Heart left ventricle (tissue), 16 donors: ENCODE measurements around the gene CPA1. TPM values are rescaled to one million over a fixed set of nuclear protein-coding genes. Genes with fewer than 3 reads are reported as not detected.
A peak's percentile ranks its signal among the peaks of the same experiment; 100 is the strongest.

Experiments
- ATAC-seq, 4 donors: fragments of 200-7000 bp; cut with Tn5 transposase; one replicate each; pipeline ENCODE4 v1.9.1; 2020 to 2022; ENCODE audit warnings: moderate library complexity in 4 of 4, mild to moderate bottlenecking in 3 of 4, moderate number of reproducible peaks in 1 of 4
- DNase-seq, 5 donors: peaks; one replicate each; pipeline ENCODE4 v3.0.0-alpha.2; 2020
- H3K27ac ChIP-seq, 12 donors: fragments of 200-600 bp; sonication (generic) in 4 of 12; one replicate each; pipeline versions ENCODE4 v1.5.0 to v1.8.0; 2016 to 2022; ENCODE audit warnings: mild to moderate bottlenecking in 2 of 12
- H3K27me3 ChIP-seq, 9 donors: fragments of 200-600 bp; sonication (generic) in 2 of 9; one replicate each; pipeline versions ENCODE4 v1.5.1 to v1.8.0; 2016 to 2022; ENCODE audit warnings: mild to moderate bottlenecking in 3 of 9
- H3K36me3 ChIP-seq, 9 donors: fragments of 200-600 bp; sonication (generic) in 2 of 9; one replicate each; pipeline versions ENCODE4 v1.5.0 to v1.8.0; 2018 to 2022; ENCODE audit warnings: mild to moderate bottlenecking in 2 of 9
- H3K4me1 ChIP-seq, 12 donors: fragments of 200-600 bp; sonication (generic) in 4 of 12; one replicate each; pipeline versions ENCODE4 v1.5.0 to v1.8.0; 2016 to 2022; ENCODE audit warnings: mild to moderate bottlenecking in 3 of 12
- H3K4me3 ChIP-seq, 12 donors: fragments of 200-600 bp; sonication (generic) in 4 of 12; one replicate each; pipeline versions ENCODE4 v1.5.0 to v1.8.0; 2017 to 2022; ENCODE audit warnings: mild to moderate bottlenecking in 9 of 12, moderate library complexity in 4 of 12
- H3K9me3 ChIP-seq, 12 donors: fragments of 200-600 bp; sonication (generic) in 4 of 12; one replicate each; pipeline versions ENCODE4 v1.5.0 to v1.8.0; 2016 to 2022; ENCODE audit warnings: mild to moderate bottlenecking in 1 of 12
- POLR2A ChIP-seq, 2 donors: fragments of 450-650 bp; IDR thresholded peaks; one replicate each; pipeline ENCODE4 v1.6.1; 2017; ENCODE audit warnings: antibody characterized with exemption in 2 of 2, mild to moderate bottlenecking in 2 of 2, moderate library complexity in 2 of 2
- WGBS, 4 donors: extraction: QIAGEN DNeasy Blood & Tissue Kit in 2 of 4; methylation state at CpG; one replicate each; pipeline versions ENCODE4 v1.1.5 to v1.1.7; 2013 to 2018; 5-methylcytosine and 5-hydroxymethylcytosine counted together
- intact Hi-C, 10 donors: fragments of 100-400 bp; cut with DNase I; formaldehyde crosslinking; loops; one replicate each; pipeline versions ENCODE4 v1.11.1 to v1.14.2; 2022
- polyA plus RNA-seq, 2 donors: library from polyadenylated mRNA; stranded (reverse); fragments of 200-250 nt; gene quantifications; one replicate each; pipeline ENCODE4 v1.2.3, GENCODE V29; 2013
- total RNA-seq, 9 donors: library from RNA; depleted of rRNA in 2 of 9; stranded (reverse); fragments of >200 nt in 2 of 9; fragmentation: NEBNext Ultra II Directional in 3 of 9; extraction: Animal tissue kit (Norgen Biotek cat#: 25700) in 3 of 9; gene quantifications; one replicate each; pipeline versions ENCODE4 v1.1.0 to v1.2.4, GENCODE V29; 2016 to 2023
- TF ChIP-seq, protein P1 (sequence below), 12 donors: fragments of 200-600 bp; sonication (generic) in 4 of 12; IDR thresholded peaks; one replicate each; pipeline versions ENCODE4 v1.5.0 to v1.8.0; 2018 to 2022; ENCODE audit warnings: antibody characterized with exemption in 12 of 12, mild to moderate bottlenecking in 5 of 12
- donor health status: ischemic (EF 13 %, LVEDD 7.1; RV severe dilation, severe dysfunction).
- donor health status: healthy with polysubstance abuse.
- donor health status: DM: no; HTN: yes; CAD: no.
- donor health status: DM: no; HTN: no; CAD: no.
- donor health status: ischemic (EF 25% LVEDD 6.9; RV normal size, moderate dysfunction).
- donor health status: ischemic (EF 25% LVEDD 5.7; RV mildly dilated, moderate dysfunction).
- donor health status: healthy.
- donor health status: DM: yes; HTN: yes; CAD: no.
- donor health status: ischemic (EF 35%, LVEDD 5.7; RV mildly dilated, moderate dysfunction).
- donor health status: nonischemic (EF 11% LVEDD 7.7; RV severe dilation, severe dysfunction).
- donor health status: DM: yes; HTN: yes; CAD: no.
- donor health status: PGD.
- donor health status: ischemic (EF 29% LVEDD 5.4; RV normal size, mild dysfunction).
- donor health status: nonischemic (EF 23%, LVEDD 6.1; RV moderate dilation, normal function).

CPA1 gene
- total and polyA plus RNA-seq, 11 donors = 0.29 to 3.8 (median 3.0) TPM; not detected in 5

DNA sequence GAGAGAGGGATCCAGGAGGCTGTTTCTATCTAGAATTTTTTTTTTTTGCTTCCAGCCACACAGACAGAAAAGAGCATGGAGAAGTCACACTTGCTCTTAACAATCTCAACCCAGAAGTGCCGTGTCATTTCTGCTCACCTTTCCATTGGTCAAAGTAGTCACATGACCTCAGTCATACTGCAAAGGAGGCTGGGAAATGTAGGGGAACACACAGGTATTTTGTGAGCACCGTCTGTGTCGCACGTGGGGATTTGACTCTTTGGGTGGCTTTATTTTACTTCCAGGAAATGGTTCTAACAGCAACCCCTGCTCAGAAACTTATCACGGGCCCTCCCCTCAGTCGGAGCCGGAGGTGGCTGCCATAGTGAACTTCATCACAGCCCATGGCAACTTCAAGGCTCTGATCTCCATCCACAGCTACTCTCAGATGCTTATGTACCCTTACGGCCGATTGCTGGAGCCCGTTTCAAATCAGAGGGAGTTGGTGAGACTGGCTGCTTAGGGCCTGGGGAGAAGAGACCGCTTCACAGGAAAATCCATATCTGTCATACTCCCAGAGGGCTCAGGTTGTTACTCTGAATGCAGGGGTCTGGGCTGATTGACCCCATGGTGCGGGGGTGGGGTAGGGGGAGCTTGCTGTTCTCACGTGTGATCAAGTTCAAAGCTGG lies 13.1 kb upstream of the CPA1 start:
- Histone ChIP-seq H3K9me3 (no peaks in the 10 kb centered on the region), H3K27ac (no peak overlapping the region), H3K27me3 (no peaks in the 10 kb centered on the region), H3K4me3 (no peak overlapping the region), H3K4me1 (peaks cover 0 to 31% (median 3%) of the 10 kb centered on the region in 12 donors), H3K36me3 (no peaks in the 10 kb centered on the region)
- no peak for DNase-seq
- 82 to 88% (median 87%) methylated on average over 13 of the region's 13 CpGs for WGBS, 4 donors
- no peak for TF ChIP-seq POLR2A (IDR thresholded peaks at IDR 0.05)
- TF ChIP-seq, protein P1, sequence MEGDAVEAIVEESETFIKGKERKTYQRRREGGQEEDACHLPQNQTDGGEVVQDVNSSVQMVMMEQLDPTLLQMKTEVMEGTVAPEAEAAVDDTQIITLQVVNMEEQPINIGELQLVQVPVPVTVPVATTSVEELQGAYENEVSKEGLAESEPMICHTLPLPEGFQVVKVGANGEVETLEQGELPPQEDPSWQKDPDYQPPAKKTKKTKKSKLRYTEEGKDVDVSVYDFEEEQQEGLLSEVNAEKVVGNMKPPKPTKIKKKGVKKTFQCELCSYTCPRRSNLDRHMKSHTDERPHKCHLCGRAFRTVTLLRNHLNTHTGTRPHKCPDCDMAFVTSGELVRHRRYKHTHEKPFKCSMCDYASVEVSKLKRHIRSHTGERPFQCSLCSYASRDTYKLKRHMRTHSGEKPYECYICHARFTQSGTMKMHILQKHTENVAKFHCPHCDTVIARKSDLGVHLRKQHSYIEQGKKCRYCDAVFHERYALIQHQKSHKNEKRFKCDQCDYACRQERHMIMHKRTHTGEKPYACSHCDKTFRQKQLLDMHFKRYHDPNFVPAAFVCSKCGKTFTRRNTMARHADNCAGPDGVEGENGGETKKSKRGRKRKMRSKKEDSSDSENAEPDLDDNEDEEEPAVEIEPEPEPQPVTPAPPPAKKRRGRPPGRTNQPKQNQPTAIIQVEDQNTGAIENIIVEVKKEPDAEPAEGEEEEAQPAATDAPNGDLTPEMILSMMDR (IDR thresholded peaks at IDR 0.05) = no peak
- ATAC-seq = no peak
- intact Hi-C loops = no loop called here

DNA sequence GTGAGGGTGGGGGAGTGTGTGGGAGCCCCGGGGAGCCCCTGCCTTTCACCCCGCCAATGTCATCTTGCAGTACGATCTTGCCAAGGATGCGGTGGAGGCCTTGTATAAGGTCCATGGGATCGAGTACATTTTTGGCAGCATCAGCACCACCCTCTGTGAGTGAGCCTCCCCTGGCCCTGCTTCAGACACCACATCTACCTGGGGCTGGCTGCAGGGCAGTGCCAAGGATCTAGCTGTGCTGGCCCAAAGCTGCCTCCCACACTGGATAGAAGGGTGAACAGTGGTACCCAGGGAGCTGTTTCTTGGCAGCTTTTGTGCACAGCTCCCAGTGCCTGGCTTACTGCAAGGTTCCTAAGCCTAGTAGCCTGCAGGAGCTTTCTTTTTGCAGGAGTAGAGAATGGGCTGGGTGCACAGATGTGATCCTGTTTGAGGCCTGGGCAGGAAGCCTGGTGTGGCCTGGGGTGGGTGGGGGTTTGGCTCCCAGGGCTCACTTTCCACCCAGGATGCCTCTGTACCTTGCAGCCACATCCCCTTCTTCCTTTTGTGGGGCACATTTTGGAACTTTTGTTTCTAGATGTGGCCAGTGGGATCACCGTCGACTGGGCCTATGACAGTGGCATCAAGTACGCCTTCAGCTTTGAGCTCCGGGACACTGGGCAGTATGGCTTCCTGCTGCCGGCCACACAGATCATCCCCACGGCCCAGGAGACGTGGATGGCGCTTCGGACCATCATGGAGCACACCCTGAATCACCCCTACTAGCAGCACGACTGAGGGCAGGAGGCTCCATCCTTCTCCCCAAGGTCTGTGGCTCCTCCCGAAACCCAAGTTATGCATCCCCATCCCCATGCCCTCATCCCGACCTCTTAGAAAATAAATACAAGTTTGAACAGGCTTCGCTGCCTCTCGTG lies 12.2 kb upstream of the CPA1 start:
- Histone ChIP-seq H3K9me3 (no peaks in the 10 kb centered on the region), H3K4me3 (no peak overlapping the region), H3K27ac (no peak overlapping the region), H3K36me3 (no peaks in the 10 kb centered on the region), H3K27me3 (no peaks in the 10 kb centered on the region), H3K4me1 (peaks cover 0 to 39% (median 6%) of the 10 kb centered on the region in 12 donors)
- TF ChIP-seq, protein P1 (IDR thresholded peaks at IDR 0.05) = no peak
- TF ChIP-seq POLR2A (IDR thresholded peaks at IDR 0.05) = no peak
- intact Hi-C loops = no loop called here
- WGBS, 4 donors = 90 to 95% (median 93%) methylated on average over 17 to 19 of the region's 19 CpGs
- DNase-seq (no peak), ATAC-seq (no peak)

DNA sequence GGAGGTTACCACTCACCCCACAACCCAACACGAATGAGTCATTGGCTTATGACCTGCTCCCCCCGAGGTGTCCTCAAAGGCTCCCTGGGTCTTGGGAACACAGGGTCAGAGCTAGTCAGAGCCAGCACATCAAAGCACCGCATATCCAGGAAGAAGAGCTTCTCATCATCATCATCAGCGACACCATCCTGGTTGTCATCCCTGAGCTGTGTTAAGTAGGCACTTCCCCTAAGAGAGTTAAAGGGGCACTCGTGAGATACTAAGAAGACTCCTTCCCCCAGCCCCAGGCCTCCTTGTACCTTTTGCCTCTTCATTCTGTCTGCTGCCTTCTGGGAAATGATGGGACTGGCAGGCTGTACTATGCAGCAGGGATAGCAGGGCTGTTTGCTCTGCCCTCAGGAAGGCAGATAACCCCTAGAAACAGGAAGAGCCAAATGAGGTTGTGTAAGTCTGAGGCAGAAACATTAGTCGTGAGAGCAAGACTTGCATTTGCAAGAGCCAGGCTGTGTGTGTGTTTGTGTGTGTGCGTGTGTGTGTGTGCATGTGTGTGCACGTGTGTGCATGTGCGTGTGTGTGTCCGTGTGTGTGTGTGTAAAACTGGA lies 11.1 kb upstream of the CPA1 start:
- Histone ChIP-seq H3K27ac (peak overlapping the region in 2 of 12 donors; percentile 43 to 61), H3K36me3 (no peaks in the 10 kb centered on the region), H3K4me3 (no peak overlapping the region), H3K9me3 (no peaks in the 10 kb centered on the region), H3K4me1 (peaks cover 0 to 51% (median 15%) of the 10 kb centered on the region in 12 donors), H3K27me3 (no peaks in the 10 kb centered on the region)
- ATAC-seq = peak in 2 of 4 donors; percentile 28 to 63
- TF ChIP-seq, protein P1 (IDR thresholded peaks at IDR 0.05) = no peak
- TF ChIP-seq POLR2A (IDR thresholded peaks at IDR 0.05) = no peak
- WGBS, 4 donors = 48 to 55% (median 55%) methylated on average over 10 of the region's 10 CpGs
- intact Hi-C loops = no loop called here
- DNase-seq = no peak
